A673 (cell line): Measurements from ENCODE around the gene HARS1. TPM values are rescaled to one million over a fixed set of nuclear protein-coding genes. Genes with fewer than 3 reads are reported as not detected.
A peak's percentile ranks its signal among the peaks of the same experiment; 100 is the strongest.

Experiments
- BruUV-seq: library from RNA; stranded (reverse); fragments of 400-500 nt; replicated peaks from 2 replicates; lab custom pipeline; 2021; lab: Mats Ljungman, UMichigan
- CTCF ChIA-PET: fragments of 300-600 bp; sonication (Branson Sonifier 250); formaldehyde crosslinking; loops from one replicate; lab custom pipeline; 2022; ENCODE audit warnings: antibody characterized with exemption; lab: Charles Lee
- POLR2A ChIA-PET: fragments of 300-600 bp; sonication (Branson Sonifier 250); formaldehyde crosslinking; loops from one replicate; lab custom pipeline; 2022; ENCODE audit warnings: antibody characterized with exemption; ENCODE audit not compliant: low non-redundant PET; lab: Charles Lee
- DNase-seq: peaks from one replicate; pipeline ENCODE4 v3.0.0-alpha.2; 2015; ENCODE audit warnings: low spot score
- H3K27ac ChIP-seq: fragments of 200-600 bp; sonication (generic); 2 replicates; pipeline ENCODE4 v1.5.1; 2016; ENCODE audit warnings: mixed run types, low read depth, mild to moderate bottlenecking, mixed read lengths, antibody characterized with exemption, low read length; ENCODE audit not compliant: poor library complexity, severe bottlenecking
- H3K27me3 ChIP-seq: fragments of 200-600 bp; sonication (generic); replicated peaks from 2 replicates; pipeline ENCODE4 v1.6.1; 2017; ENCODE audit warnings: mixed run types, low read depth, mild to moderate bottlenecking, mixed read lengths, antibody characterized with exemption, low read length; ENCODE audit not compliant: insufficient read depth, poor library complexity
- H3K36me3 ChIP-seq: fragments of 200-600 bp; sonication (generic); 2 replicates; pipeline ENCODE4 v1.6.1; 2016; ENCODE audit warnings: mixed run types, mild to moderate bottlenecking, mixed read lengths, antibody characterized with exemption, low read length; ENCODE audit not compliant: insufficient read depth, poor library complexity, severe bottlenecking
- H3K4me1 ChIP-seq: fragments of 200-600 bp; sonication (generic); 2 replicates; pipeline ENCODE4 v1.6.1; 2017; ENCODE audit warnings: mixed run types, mild to moderate bottlenecking, mixed read lengths, antibody characterized with exemption, low read length; ENCODE audit not compliant: insufficient read depth, poor library complexity, severe bottlenecking
- H3K4me3 ChIP-seq: fragments of 200-600 bp; sonication (generic); 2 replicates; pipeline ENCODE4 v1.5.1; 2016; ENCODE audit warnings: low read depth, mixed run types, mild to moderate bottlenecking, mixed read lengths, low read length; ENCODE audit not compliant: poor library complexity, severe bottlenecking
- H3K9me3 ChIP-seq: fragments of 200-600 bp; sonication (generic); 2 replicates; pipeline ENCODE4 v1.6.1; 2016; ENCODE audit warnings: mixed run types, low read depth, mild to moderate bottlenecking, mixed read lengths, antibody characterized with exemption, low read length; ENCODE audit not compliant: poor library complexity, severe bottlenecking
- CTCF ChIP-seq: fragments of 300-800, 200-600 bp; sonication (generic); conservative IDR thresholded peaks from 2 replicates; pipeline ENCODE4 v1.5.1; 2017; ENCODE audit warnings: low read depth, mild to moderate bottlenecking, antibody characterized with exemption, low read length, moderate library complexity, mixed read lengths
- EZH2 ChIP-seq: fragments of 200-600 bp; sonication (generic); IDR thresholded peaks from 2 replicates; pipeline ENCODE4 v1.6.1; 2017; ENCODE audit warnings: borderline replicate concordance, low read depth, mild to moderate bottlenecking, mixed read lengths, antibody characterized with exemption, low read length; ENCODE audit not compliant: poor library complexity, severe bottlenecking
- intact Hi-C: fragments of 100-400 bp; cut with micrococcal nuclease; formaldehyde crosslinking; loops from one replicate; pipeline ENCODE4 v1.10.0; 2022; ENCODE audit not compliant: unreplicated experiment
- total RNA-seq: library from RNA; stranded (reverse); gene quantifications from 2 replicates; pipeline ENCODE4 v1.2.3, GENCODE V29; 2021

Gene HARS1
- total RNA-seq, 1 experiment from 2014 or later = 101 TPM

- no peak for DNase-seq
- H3K9me3 ChIP-seq = peaks cover 20% of the 10 kb centered on the region
- intact Hi-C loops = no loop called here
- CTCF ChIA-PET = no interaction called here
- no TSS peak for BruUV-seq
- no peak overlapping the region for H3K27ac ChIP-seq
- no peaks in the 10 kb centered on the region for H3K4me1 ChIP-seq
- no peaks in the 10 kb centered on the region for H3K36me3 ChIP-seq
- peaks cover 17% of the 10 kb centered on the region for H3K27me3 ChIP-seq
- no peak for TF ChIP-seq CTCF
- TF ChIP-seq EZH2 = no peak
- H3K4me3 ChIP-seq = peak overlapping the region; percentile 40
- POLR2A ChIA-PET = no interaction called here
Measured at GRCh38 chr5:140631831-140632365, 59.3 kb downstream of the HARS1 start.

- Histone ChIP-seq H3K27me3 (peaks cover 17% of the 10 kb centered on the region), H3K27ac (no peak overlapping the region), H3K36me3 (no peaks in the 10 kb centered on the region), H3K9me3 (peaks cover 20% of the 10 kb centered on the region), H3K4me1 (no peaks in the 10 kb centered on the region), H3K4me3 (no peak overlapping the region)
- TF ChIP-seq CTCF (no peak), EZH2 (no peak)
- no TSS peak for BruUV-seq
- intact Hi-C loops = no loop called here
- no peak for DNase-seq
- ChIA-PET POLR2A (no interaction called here), CTCF (no interaction called here)
Measured at GRCh38 chr5:140631036-140631417, 60.1 kb downstream of the HARS1 start.

- no peaks in the 10 kb centered on the region for H3K4me1 ChIP-seq
- no peak overlapping the region for H3K27ac ChIP-seq
- DNase-seq = no peak
- intact Hi-C loops = no loop called here
- TF ChIP-seq EZH2 = no peak
- TF ChIP-seq CTCF = no peak
- ChIA-PET CTCF (no interaction called here), POLR2A (no interaction called here)
- H3K9me3 ChIP-seq = peaks cover 20% of the 10 kb centered on the region
- no peak overlapping the region for H3K4me3 ChIP-seq
- H3K27me3 ChIP-seq = peaks cover 17% of the 10 kb centered on the region
- no peaks in the 10 kb centered on the region for H3K36me3 ChIP-seq
- no TSS peak for BruUV-seq
Measured at GRCh38 chr5:140630292-140631035, 60.7 kb downstream of the HARS1 start.
